NCI-H1436 (cell line): ENCODE results near the gene KRT32.

Experiments used
- DNase-seq: peaks from one replicate; lab custom pipeline; 2025; lab: John Stamatoyannopoulos, UW

The KRT32 gene

DNA sequence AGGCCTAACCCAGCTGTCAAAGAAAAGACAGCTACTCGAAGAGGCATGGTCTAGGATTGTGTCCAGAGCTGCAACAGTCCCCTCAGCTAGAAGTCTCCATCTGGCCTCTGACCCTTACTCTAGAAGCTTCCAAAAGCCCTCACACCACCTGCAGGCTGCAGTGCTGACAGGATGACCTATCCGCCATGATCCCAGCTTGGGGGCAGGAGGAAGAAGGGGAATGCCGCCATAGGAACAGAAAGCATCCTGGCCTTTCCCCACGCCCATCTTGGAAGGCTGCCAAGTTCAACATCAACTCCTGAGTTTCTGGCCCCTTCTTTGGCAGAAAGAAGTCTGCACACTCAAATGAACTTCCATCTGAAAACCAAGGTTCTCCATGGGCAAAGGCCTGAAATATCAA lies 25.6 kb upstream of the KRT32 start:
- peak; percentile 10 for DNase-seq

DNA sequence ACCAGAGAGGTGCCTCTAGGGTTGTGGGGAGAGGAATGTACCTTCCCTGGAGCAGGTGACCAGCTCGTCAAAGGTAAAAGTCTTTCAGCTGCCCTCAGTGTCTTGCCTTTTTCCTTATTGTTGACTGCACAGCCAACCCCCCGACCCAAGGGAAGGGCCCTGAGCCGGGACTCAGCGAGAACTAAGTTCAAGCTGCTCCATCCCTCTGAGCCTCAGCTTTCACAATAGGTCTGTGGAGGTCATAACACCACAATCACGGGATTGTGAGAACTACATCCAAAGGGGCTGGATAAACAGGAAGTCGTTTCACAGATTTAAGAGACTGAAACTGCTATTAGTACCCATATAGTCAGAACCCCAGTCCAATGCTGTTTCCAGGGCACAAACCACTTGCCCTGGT lies 25.2 kb upstream of the KRT32 start:
- DNase-seq: no peak

DNA sequence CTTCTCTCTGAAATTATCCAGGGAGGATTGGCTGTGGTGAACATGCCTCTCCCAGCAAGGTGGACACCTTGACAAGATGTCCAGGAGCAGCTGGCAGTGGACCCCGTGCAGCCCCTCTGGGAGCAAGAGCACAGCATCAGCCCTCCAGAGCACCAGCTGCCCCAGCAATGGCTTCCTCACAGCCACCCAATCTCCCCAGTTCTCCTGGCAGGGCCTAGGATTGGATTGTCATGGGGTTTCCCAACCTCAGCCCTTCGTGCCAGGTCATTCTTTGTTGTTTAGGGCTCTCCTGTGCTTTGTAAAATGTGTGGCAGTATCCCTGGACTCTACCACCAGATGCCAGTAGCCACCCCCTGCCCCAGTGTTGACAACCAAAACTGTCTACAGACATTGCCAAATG lies 24.3 kb upstream of the KRT32 start:
- DNase-seq: no peak

DNA sequence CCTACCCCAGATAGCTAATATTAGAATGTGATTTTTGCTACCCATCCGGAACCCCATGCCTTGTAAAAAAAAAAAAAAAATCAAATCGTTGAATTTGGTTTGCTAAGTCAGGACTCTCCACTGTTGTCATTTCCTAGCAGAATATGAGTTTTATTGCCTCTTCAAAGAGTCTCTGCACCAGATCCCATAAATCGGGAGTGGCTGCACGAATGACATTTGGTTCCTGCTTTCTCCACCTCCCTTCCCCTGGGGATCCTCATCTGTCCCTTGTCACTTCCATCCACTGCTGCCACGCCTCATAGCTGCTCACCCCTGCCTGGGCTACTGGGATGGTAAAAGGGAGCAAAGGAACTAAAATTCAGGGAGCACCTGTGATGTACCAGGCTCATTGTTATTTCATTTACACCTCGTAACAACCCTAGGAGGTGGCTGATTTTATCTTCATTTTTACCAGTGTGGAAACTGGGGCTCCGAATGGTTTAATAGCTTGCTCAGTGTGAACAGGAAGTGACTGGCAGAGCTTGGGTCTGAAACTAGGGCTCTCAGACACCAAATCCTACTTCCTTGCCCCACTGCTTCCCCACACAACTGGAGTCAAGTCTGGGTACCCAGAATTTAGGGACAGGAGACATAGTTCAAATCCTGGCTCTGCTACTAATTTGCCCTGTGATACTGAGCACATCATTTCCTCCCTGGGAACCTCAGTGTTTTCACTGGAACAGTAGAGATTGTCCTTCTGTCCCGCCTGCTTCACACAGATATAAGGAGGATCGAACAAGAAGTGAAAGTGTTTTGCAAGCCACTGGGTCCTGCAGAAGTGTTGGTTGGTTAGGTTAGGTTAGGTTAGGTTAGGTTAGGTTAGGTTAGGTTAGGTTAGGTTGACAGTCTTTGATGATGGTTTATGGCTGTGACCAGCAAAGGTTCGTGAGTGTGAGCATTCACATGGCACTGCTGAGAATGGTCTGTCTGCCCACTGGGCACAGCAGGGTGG lies 23.1 kb upstream of the KRT32 start:
- DNase-seq: no peak

- no peak for DNase-seq
Measured at GRCh38 chr17:41489531-41489930, 22.3 kb upstream of the KRT32 start, which contains the start of gene KRT36. Gene KRT36, minus strand, starts transcription at chr17:41489910. Its CDS starts 46 bp downstream, at chr17:41489864.

GRCh38 chr17:41486809-41487530 lies 19.8 kb upstream of the KRT32 start:
- no peak for DNase-seq

GRCh38 chr17:41486316-41486715 lies 19.1 kb upstream of the KRT32 start:
- DNase-seq: no peak

GRCh38 chr17:41484920-41485904 lies 18.0 kb upstream of the KRT32 start:
- no peak for DNase-seq

- DNase-seq: no peak
Measured at GRCh38 chr17:41483991-41484826, 17.0 kb upstream of the KRT32 start.

- DNase-seq: no peak
Measured at GRCh38 chr17:41483531-41483930, 16.3 kb upstream of the KRT32 start.

DNA sequence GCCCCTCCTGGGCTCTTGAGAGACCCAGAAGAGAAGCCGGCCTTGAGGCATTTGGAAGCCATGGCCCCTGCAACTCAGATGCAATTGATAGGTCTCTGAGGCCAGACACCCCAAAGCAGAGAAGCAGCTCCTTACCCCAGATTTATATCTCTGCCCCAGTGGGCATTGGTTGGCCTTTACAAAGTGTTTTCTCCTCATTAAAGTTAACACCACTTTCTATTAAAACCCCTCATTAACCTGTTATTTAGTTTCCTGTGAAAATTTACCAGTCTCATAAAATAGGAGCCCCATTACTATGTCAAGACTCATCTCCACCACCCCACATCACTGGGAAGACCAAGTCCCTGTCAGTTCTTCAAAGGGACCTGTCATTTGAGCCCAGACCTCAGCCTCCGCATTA lies 13.8 kb upstream of the KRT32 start, which contains the start of gene KRT35:
Gene KRT35 (minus strand): TSS at position 116 of the 400 bp plus-strand sequence. CDS start 54 bp downstream, at position 62.
- no peak for DNase-seq

DNA sequence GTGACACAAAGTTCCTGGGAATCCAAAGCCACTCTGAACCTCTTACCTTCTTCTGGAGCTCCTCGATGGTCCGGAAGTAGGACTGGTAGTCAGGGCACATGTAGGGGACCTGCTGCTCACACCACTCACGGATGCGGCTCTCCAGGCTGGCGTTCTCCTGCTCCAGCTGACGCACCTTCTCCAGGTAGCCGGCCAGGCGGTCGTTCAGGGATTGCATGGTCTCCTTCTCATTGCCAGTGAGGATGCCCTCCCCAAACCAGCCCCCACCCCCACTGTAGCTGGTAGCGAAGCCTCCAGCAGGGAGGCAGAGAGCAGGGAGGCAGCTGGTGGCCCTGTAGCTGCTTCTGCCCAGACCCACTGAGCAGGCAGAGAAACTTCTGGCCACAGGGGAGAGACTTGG lies 13.4 kb upstream of the KRT32 start:
- no peak for DNase-seq

DNA sequence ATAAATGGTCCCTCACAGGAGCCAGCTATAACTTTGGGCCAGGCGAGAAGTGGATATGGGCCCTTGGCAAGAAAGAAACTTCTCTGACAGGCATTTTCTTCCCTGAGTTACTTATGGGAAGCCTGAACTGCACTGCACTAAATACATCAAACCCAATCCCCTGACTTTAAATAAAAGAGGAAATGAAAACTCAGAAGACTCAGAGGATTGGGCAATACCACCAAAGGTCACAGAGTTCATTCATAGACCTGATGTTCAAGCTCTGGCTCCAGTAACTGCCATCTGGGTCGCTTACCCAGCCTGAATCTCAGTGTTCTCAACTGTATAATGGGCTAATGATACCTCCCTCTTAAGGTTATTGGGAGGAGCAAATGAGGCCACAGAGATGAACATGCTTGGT lies 12.9 kb upstream of the KRT32 start:
- no peak for DNase-seq

DNA sequence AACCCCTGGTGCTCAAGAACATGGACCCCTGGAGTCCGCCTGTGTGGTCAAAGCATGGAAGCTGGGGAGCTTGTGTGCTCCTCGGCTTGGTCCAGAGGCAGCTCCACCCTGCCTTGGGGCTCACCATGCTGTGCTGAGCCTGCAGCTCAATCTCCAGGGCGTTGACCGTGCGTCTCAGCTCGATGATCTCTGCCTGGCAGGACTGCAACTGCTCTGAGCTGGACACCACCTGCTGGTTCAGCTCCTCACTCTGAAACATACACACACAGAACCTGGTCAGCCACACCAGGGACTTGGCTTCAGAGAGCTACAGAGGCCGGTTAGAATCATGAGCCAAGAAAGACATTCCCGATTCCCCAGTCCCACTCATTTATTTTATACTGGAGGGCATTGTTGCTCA lies 11.1 kb upstream of the KRT32 start:
- no peak for DNase-seq

DNA sequence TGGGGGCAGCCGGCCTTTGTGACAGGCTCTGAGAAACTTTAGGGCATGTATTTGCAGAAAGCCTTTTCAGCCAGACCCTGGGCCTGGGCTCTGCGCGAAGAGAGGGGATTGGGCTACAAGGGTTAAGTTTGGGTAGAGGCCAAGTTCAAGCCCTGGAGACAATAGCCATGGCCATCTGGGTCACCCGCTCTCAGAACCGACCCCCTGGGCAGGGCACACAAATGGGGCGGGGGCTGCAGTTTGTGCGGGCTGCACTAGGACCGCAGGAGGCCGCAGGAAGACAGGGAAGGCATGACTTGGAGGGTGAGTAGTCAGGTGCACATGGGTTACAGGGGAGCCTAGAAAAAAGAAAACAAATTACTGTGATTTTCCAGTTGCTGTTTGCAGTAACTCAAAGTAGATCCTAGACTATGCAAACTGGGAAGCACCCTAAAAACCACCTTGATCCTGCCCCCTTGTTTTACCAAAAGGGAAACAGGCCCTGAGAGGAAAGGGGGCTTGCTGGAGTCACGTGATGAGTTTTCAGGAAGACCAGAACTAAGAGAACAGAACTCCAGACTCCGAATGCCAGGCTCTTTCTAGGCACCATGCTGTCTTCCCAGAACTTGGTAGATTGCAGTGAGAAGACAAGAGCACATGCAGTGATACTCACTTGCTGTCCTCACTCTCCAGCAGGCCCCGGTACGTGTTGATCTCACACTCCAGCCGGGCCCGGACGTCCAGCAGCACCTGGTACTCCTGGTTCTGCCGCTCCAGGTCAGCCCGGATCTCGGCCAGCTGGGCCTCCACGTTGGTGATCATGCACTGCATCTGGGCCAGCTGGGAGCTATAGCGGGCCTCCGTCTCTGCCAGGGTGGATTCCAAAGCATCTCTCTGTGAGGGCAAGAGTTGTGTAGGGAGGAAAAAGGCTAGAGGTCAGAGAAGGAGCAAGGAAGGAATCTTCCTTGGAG lies 10.0 kb upstream of the KRT32 start:
- no peak for DNase-seq

DNA sequence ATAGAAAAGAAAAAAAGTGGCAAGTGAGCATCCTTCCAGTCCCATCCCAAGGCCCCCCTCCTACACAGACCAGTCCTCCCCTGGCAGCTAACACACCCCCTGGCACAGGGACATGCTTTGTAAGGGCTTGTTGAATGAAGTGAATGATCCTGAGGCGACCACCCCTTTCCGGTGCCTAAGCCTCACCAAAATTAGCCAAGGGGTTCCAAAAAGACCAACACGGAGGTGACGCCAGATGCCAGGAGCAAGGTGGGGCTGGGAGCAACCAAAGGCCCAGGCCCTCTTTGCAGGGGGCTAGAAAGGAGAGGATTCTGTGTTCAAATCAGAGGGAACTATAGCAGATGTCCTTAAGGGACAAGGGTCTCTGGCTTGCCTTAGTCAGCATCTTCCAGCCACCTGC lies 8.2 kb upstream of the KRT32 start:
- no peak for DNase-seq

DNA sequence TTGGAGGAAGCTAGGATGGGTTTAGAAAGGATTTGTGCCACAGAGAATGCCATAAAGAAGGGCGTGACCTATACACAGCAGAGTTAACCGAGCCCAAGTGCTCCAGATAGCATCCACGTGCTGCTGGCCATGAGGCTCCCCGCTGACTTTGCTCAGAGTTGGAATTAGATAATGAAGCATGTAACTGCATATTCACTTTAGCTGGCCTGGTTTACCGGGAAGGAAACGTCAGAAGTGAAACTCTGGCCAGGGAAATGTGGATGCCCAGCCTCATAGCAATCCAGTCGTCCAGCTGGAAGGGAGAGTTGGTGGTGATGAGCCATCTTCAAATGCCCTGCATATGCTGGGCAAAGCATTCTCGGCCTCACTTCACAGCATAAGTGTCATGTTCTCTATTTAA lies 7.7 kb upstream of the KRT32 start:
- no peak for DNase-seq

DNA sequence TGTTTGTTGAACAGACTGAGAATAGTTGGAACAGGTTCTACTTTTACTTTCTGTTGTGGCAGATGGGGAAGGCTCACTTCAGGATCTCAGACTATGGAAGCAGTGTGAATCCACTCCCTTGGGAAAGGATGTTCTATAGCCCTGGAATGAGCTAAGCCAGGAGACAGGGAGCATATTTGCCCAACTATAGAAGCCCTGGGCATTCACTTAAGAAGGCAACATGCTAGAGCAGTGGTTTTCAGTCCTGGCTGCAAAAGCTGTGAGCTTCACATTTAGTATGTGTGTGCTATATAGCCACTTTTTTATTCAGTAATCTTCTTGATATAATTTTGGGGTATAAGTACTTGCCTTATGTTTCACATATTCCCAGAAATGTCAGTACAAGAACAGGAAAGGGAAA lies 1.2 kb upstream of the KRT32 start:
- no peak for DNase-seq

DNA sequence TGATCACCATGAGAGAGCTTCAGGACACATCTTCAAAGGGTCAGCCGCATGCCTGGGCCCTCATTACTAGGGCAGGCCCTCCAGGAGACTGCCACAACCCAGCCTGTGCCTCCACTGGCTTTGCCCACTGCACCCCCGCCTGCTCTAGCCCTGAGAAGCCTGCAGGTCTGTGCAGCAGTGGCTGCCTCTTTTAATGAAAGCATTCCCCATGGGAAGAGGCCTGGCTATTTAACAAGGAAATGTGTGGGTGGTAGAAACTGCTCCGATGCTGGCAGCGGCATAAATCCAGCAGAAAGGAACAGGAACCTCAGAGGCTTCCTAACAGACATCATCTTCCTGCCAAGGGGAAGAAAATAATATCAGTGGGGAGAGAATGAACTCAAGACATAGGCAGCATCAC lies 375 bp upstream of the KRT32 start:
- DNase-seq: no peak

- DNase-seq: no peak
Measured at GRCh38 chr17:41464682-41465081, 2.5 kb downstream of the KRT32 start.
